Sigmoid colon (tissue), 7 donors: ENCODE data around the gene DNAH10. TPM values are rescaled to one million over a fixed set of nuclear protein-coding genes. Genes with fewer than 3 reads are reported as not detected.

Experiments
- DNase-seq: peaks from one replicate; pipeline ENCODE4 v3.0.0-alpha.2; 2019
- H3K27ac ChIP-seq, 4 donors: fragments of 200-600 bp; sonication (generic); one replicate each; pipeline ENCODE4 v1.5.1; 2016 to 2019; ENCODE audit warnings: mild to moderate bottlenecking in 1 of 4
- H3K27me3 ChIP-seq, 3 donors: fragments of 200-600 bp; sonication (generic); one replicate each; pipeline ENCODE4 v1.5.1; 2019; ENCODE audit warnings: mild to moderate bottlenecking in 1 of 3
- H3K36me3 ChIP-seq, 4 donors: fragments of 200-600 bp; sonication (generic); one replicate each; pipeline ENCODE4 v1.5.1; 2016 to 2019
- H3K4me1 ChIP-seq, 4 donors: fragments of 200-600 bp; sonication (generic); one replicate each; pipeline ENCODE4 v1.5.1; 2017 to 2019
- H3K4me3 ChIP-seq, 4 donors: fragments of 200-600 bp; sonication (generic); one replicate each; pipeline ENCODE4 v1.5.1; 2017 to 2019; ENCODE audit warnings: mild to moderate bottlenecking in 2 of 4, moderate library complexity in 1 of 4
- H3K9me3 ChIP-seq, 4 donors: fragments of 200-600 bp in 3 of 4; sonication (generic) in 3 of 4; one replicate each; pipeline versions ENCODE4 v1.5.1 to v1.6.1; 2013 to 2019
- CTCF ChIP-seq, 4 experiments: fragments of 450-650 bp in 3 of 4; fragments of 200-600 bp in 1 of 4; IDR thresholded peaks; one replicate each; pipeline ENCODE4 v1.5.1; 2016 to 2019; ENCODE audit warnings: antibody characterized with exemption in 4 of 4, mild to moderate bottlenecking in 3 of 4, moderate library complexity in 2 of 4
- EP300 ChIP-seq, 4 donors: sonication (generic); formaldehyde crosslinking; IDR thresholded peaks; one replicate each; pipeline ENCODE4 v1.6.1; 2017; ENCODE audit warnings: antibody characterized with exemption in 4 of 4
- POLR2A ChIP-seq, 2 donors: fragments of 450-650 bp; IDR thresholded peaks; one replicate each; pipeline ENCODE4 v1.6.1; 2016; ENCODE audit warnings: antibody characterized with exemption in 2 of 2, mild to moderate bottlenecking in 2 of 2, moderate library complexity in 2 of 2
- POLR2AphosphoS5 ChIP-seq, 4 donors: sonication (generic); formaldehyde crosslinking; IDR thresholded peaks; one replicate each; pipeline ENCODE4 v1.6.1; 2017; ENCODE audit warnings: antibody characterized with exemption in 4 of 4
- whole genome bisulfite sequencing, 2 donors: extraction: QIAGEN DNeasy Blood & Tissue Kit; methylation state at CpG; one replicate each; pipeline ENCODE4 v1.1.7; 2013; 5-methylcytosine and 5-hydroxymethylcytosine counted together
- intact Hi-C: fragments of 100-400 bp; cut with DNase I; formaldehyde crosslinking; loops from one replicate; pipeline ENCODE4 v1.15.1; 2023
- polyA plus RNA-seq, 3 donors: library from polyadenylated mRNA; stranded (reverse); fragments of 200-250 nt; gene quantifications; one replicate each; pipeline ENCODE4 v1.2.3, GENCODE V29; 2013
- total RNA-seq, 4 donors: library from RNA; depleted of rRNA; stranded (reverse); fragments of >200 nt; gene quantifications; one replicate each; pipeline ENCODE4 v1.1.0, GENCODE V29; 2016
- donor health status: healthy with polysubstance abuse.
- donor health status: Bipolar disorder and iron deficiency.
- donor health status: healthy.

DNAH10 gene
- total and polyA plus RNA-seq, 7 donors, result under 0.01 to 0.29 (median 0.16) TPM; not detected in 4

GRCh38 chr12:123892180-123892559 is 130.1 kb downstream of the DNAH10 start:
- TF ChIP-seq POLR2AphosphoS5 (IDR thresholded peaks at IDR 0.05), result no peak
- no peak for TF ChIP-seq POLR2A (IDR thresholded peaks at IDR 0.05)
- no peak for TF ChIP-seq CTCF (IDR thresholded peaks at IDR 0.05)
- no peak for TF ChIP-seq EP300 (IDR thresholded peaks at IDR 0.05)
- H3K4me1 ChIP-seq, result no peaks in the 10 kb centered on the region
- DNase-seq, result peak; percentile 13
- peaks cover 0 to 4% (median 4%) of the 10 kb centered on the region in 3 donors for H3K27me3 ChIP-seq
- WGBS, 2 donors, result 93 to 94% methylated on average over 9 of the region's 9 CpGs
- no peaks in the 10 kb centered on the region for H3K36me3 ChIP-seq
- no peak overlapping the region for H3K27ac ChIP-seq
- H3K4me3 ChIP-seq, result no peak overlapping the region
- H3K9me3 ChIP-seq, result no peaks in the 10 kb centered on the region
- intact Hi-C loops, result no loop called here

GRCh38 chr12:123892853-123893252 is 130.8 kb downstream of the DNAH10 start:
- intact Hi-C loops, result no loop called here
- H3K27me3 ChIP-seq, result peaks cover 0 to 4% (median 4%) of the 10 kb centered on the region in 3 donors
- no peaks in the 10 kb centered on the region for H3K4me1 ChIP-seq
- no peak for TF ChIP-seq CTCF (IDR thresholded peaks at IDR 0.05)
- no peak for TF ChIP-seq POLR2AphosphoS5 (IDR thresholded peaks at IDR 0.05)
- no peak for TF ChIP-seq EP300 (IDR thresholded peaks at IDR 0.05)
- TF ChIP-seq POLR2A (IDR thresholded peaks at IDR 0.05), result no peak
- H3K27ac ChIP-seq, result no peak overlapping the region
- H3K9me3 ChIP-seq, result no peaks in the 10 kb centered on the region
- no peaks in the 10 kb centered on the region for H3K36me3 ChIP-seq
- no peak overlapping the region for H3K4me3 ChIP-seq
- peak; percentile 40 for DNase-seq
- WGBS, 2 donors, result 77 to 84% methylated on average over 10 of the region's 10 CpGs

GRCh38 chr12:123893276-123893675 is 131.2 kb downstream of the DNAH10 start:
- no peak for TF ChIP-seq POLR2A (IDR thresholded peaks at IDR 0.05)
- no peak for TF ChIP-seq CTCF (IDR thresholded peaks at IDR 0.05)
- TF ChIP-seq POLR2AphosphoS5 (IDR thresholded peaks at IDR 0.05), result no peak
- TF ChIP-seq EP300 (IDR thresholded peaks at IDR 0.05), result no peak
- no peaks in the 10 kb centered on the region for H3K9me3 ChIP-seq
- no peak overlapping the region for H3K27ac ChIP-seq
- peaks cover 0 to 4% (median 4%) of the 10 kb centered on the region in 3 donors for H3K27me3 ChIP-seq
- intact Hi-C loops, result no loop called here
- H3K4me3 ChIP-seq, result no peak overlapping the region
- H3K4me1 ChIP-seq, result no peaks in the 10 kb centered on the region
- WGBS, 2 donors, result 83 to 92% methylated on average over 9 of the region's 9 CpGs
- H3K36me3 ChIP-seq, result no peaks in the 10 kb centered on the region
- DNase-seq, result peak; percentile 36

GRCh38 chr12:123894823-123895345 is 132.8 kb downstream of the DNAH10 start:
- TF ChIP-seq EP300 (IDR thresholded peaks at IDR 0.05) (no peak), POLR2A (IDR thresholded peaks at IDR 0.05) (no peak), POLR2AphosphoS5 (IDR thresholded peaks at IDR 0.05) (no peak), CTCF (IDR thresholded peaks at IDR 0.05) (no peak)
- no peak for DNase-seq
- Histone ChIP-seq H3K4me1 (no peaks in the 10 kb centered on the region), H3K4me3 (no peak overlapping the region), H3K27me3 (peaks cover 0 to 4% (median 4%) of the 10 kb centered on the region in 3 donors), H3K36me3 (no peaks in the 10 kb centered on the region), H3K9me3 (no peaks in the 10 kb centered on the region), H3K27ac (no peak overlapping the region)
- intact Hi-C loops, result no loop called here
- 84% methylated on average over 4 of the region's 4 CpGs for WGBS, 2 donors

GRCh38 chr12:123895451-123895850 is 133.3 kb downstream of the DNAH10 start:
- Histone ChIP-seq H3K4me1 (no peaks in the 10 kb centered on the region), H3K4me3 (no peak overlapping the region), H3K27ac (no peak overlapping the region), H3K27me3 (peaks cover 0 to 4% (median 4%) of the 10 kb centered on the region in 3 donors), H3K9me3 (no peaks in the 10 kb centered on the region), H3K36me3 (no peaks in the 10 kb centered on the region)
- no peak for TF ChIP-seq EP300 (IDR thresholded peaks at IDR 0.05)
- TF ChIP-seq CTCF (IDR thresholded peaks at IDR 0.05), result no peak
- no peak for TF ChIP-seq POLR2A (IDR thresholded peaks at IDR 0.05)
- TF ChIP-seq POLR2AphosphoS5 (IDR thresholded peaks at IDR 0.05), result no peak
- DNase-seq, result peak; percentile 14
- intact Hi-C loops, result no loop called here
- 55 to 80% methylated on average over 8 of the region's 8 CpGs for WGBS, 2 donors
